Activated naive CD8-positive, alpha-beta T cell treated with anti-CD3 and anti-CD28 coated beads, Interleukin-2, amount 50 U/mL, for 24 hours (primary cell): ENCODE data around the gene TTLL9.

ENCODE experiments used
- ATAC-seq: fragments of 150-1000 bp; cut with Tn5 transposase; one replicate; pipeline ENCODE4 v1.10.0; 2021
- DNase-seq: peaks from one replicate; pipeline ENCODE4 v3.0.0; 2021
- H3K27ac Mint-ChIP-seq: one replicate; pipeline ENCODE4 v1.8.0; 2021; ENCODE audit warnings: mild to moderate bottlenecking, mixed read lengths
- H3K27me3 Mint-ChIP-seq: one replicate; pipeline ENCODE4 v1.8.0; 2021; ENCODE audit warnings: mixed read lengths
- H3K36me3 Mint-ChIP-seq: one replicate; pipeline ENCODE4 v1.8.0; 2021; ENCODE audit warnings: low read depth, mixed read lengths
- H3K4me1 Mint-ChIP-seq: one replicate; pipeline ENCODE4 v1.8.0; 2021; ENCODE audit warnings: mixed read lengths
- H3K4me3 Mint-ChIP-seq: one replicate; pipeline ENCODE4 v1.8.0; 2021; ENCODE audit warnings: mild to moderate bottlenecking, moderate library complexity, mixed read lengths
- H3K9me3 Mint-ChIP-seq: one replicate; pipeline ENCODE4 v1.8.0; 2021; ENCODE audit warnings: mixed read lengths

TTLL9 gene

GRCh38 chr20:31990641-31991338 lies 120.4 kb downstream of the TTLL9 start:
- Mint-ChIP-seq H3K27me3 (peaks cover 25% of the 10 kb centered on the region), H3K9me3 (no peaks in the 10 kb centered on the region), H3K4me3 (no peak overlapping the region), H3K4me1 (peaks cover 9% of the 10 kb centered on the region), H3K27ac (no peak overlapping the region), H3K36me3 (no peaks in the 10 kb centered on the region)
- no peak for ATAC-seq
- no peak for DNase-seq

GRCh38 chr20:31991339-31991705 lies 120.9 kb downstream of the TTLL9 start:
- peaks cover 30% of the 10 kb centered on the region for H3K27me3 Mint-ChIP-seq

GRCh38 chr20:31992086-31992485 lies 121.7 kb downstream of the TTLL9 start:
- H3K4me1 Mint-ChIP-seq = peaks cover 9% of the 10 kb centered on the region
- peaks cover 35% of the 10 kb centered on the region for H3K27me3 Mint-ChIP-seq
- no peaks in the 10 kb centered on the region for H3K36me3 Mint-ChIP-seq
- no peak overlapping the region for H3K4me3 Mint-ChIP-seq
- H3K27ac Mint-ChIP-seq = no peak overlapping the region
- ATAC-seq (no peak), DNase-seq (no peak)
- no peaks in the 10 kb centered on the region for H3K9me3 Mint-ChIP-seq

More at GRCh38 chr20:31991339-31991705, 120.9 kb downstream of the TTLL9 start:
- ATAC-seq = no peak
- Mint-ChIP-seq H3K27ac (no peak overlapping the region), H3K4me1 (peaks cover 9% of the 10 kb centered on the region), H3K36me3 (no peaks in the 10 kb centered on the region), H3K9me3 (no peaks in the 10 kb centered on the region), H3K4me3 (no peak overlapping the region)
- no peak for DNase-seq
